Aorta (tissue), 5 donors: ENCODE data around the gene IQCM. TPM values are rescaled to one million over a fixed set of nuclear protein-coding genes. Genes with fewer than 3 reads are reported as not detected.

Experiments used
- ATAC-seq: fragments of 200-7000 bp; cut with Tn5 transposase; one replicate; pipeline ENCODE4 v1.9.1; 2022; ENCODE audit warnings: moderate library complexity; ENCODE audit not compliant: low FRiP score
- DNase-seq, 2 donors: peaks; one replicate each; pipeline ENCODE4 v3.0.0-alpha.2; 2020
- H3K27ac ChIP-seq, 2 donors: one replicate each; pipeline ENCODE4 v1.5.1; 2013; ENCODE audit warnings: low read length in 2 of 2, mild to moderate bottlenecking in 2 of 2, moderate library complexity in 2 of 2, control low read depth in 1 of 2, inconsistent platforms in 1 of 2, low read depth in 1 of 2
- H3K27me3 ChIP-seq, 2 donors: one replicate each; pipeline ENCODE4 v1.6.1; 2013; ENCODE audit warnings: control low read depth in 1 of 2, low read length in 1 of 2, mild to moderate bottlenecking in 1 of 2, moderate library complexity in 1 of 2; ENCODE audit not compliant: insufficient read depth in 2 of 2, control insufficient read depth in 1 of 2
- H3K36me3 ChIP-seq, 2 donors: one replicate each; pipeline ENCODE4 v1.6.1; 2013; ENCODE audit warnings: control low read depth in 1 of 2, low read length in 1 of 2, mild to moderate bottlenecking in 1 of 2; ENCODE audit not compliant: insufficient read depth in 2 of 2, control insufficient read depth in 1 of 2
- H3K4me1 ChIP-seq, 2 donors: one replicate each; pipeline ENCODE4 v1.6.1; 2013; ENCODE audit warnings: low read length in 2 of 2, control low read depth in 1 of 2, mild to moderate bottlenecking in 1 of 2, moderate library complexity in 1 of 2; ENCODE audit not compliant: insufficient read depth in 2 of 2, control insufficient read depth in 1 of 2
- H3K4me3 ChIP-seq, 2 donors: one replicate each; pipeline ENCODE4 v1.5.1; 2013; ENCODE audit warnings: low read length in 2 of 2, control low read depth in 1 of 2, mild to moderate bottlenecking in 1 of 2
- H3K9me3 ChIP-seq: one replicate; pipeline ENCODE4 v1.6.1; 2013; ENCODE audit warnings: mild to moderate bottlenecking, low read length; ENCODE audit not compliant: control insufficient read depth
- WGBS, 2 donors: extraction: QIAGEN DNeasy Blood & Tissue Kit; methylation state at CpG; one replicate each; pipeline ENCODE4 v1.1.7; 2013; 5-methylcytosine and 5-hydroxymethylcytosine counted together
- intact Hi-C, 2 donors: fragments of 100-400 bp; cut with DNase I; formaldehyde crosslinking; loops; one replicate each; pipeline versions ENCODE4 v1.14.2 to v1.15.0; 2022
- polyA plus RNA-seq, 2 donors: library from polyadenylated mRNA; stranded (reverse); fragments of 200-250 nt; gene quantifications; one replicate each; pipeline ENCODE4 v1.2.3, GENCODE V29; 2013
- total RNA-seq, 2 donors: library from RNA; stranded (reverse); fragmentation: NEBNext Ultra II Directional; extraction: Animal tissue kit (Norgen Biotek cat#: 25700); gene quantifications; one replicate each; pipeline ENCODE4 v1.2.1, GENCODE V29; 2021
- donor health status: healthy with polysubstance abuse.
- donor health status: Bipolar disorder and iron deficiency.
- donor health status: DM: no; HTN: no; CAD: no.
- donor health status: DM: no; HTN: no; CAD: no.
- donor health status: DM: yes; HTN: yes; CAD: no.

IQCM gene
- total and polyA plus RNA-seq, 4 donors: not detected

- DNase-seq (no peak), ATAC-seq (no peak)
- no peaks in the 10 kb centered on the region for H3K9me3 ChIP-seq
- no peak overlapping the region for H3K27ac ChIP-seq
- 66% methylated on average over 3 of the region's 3 CpGs for WGBS, 2 donors
- no peak overlapping the region for H3K4me3 ChIP-seq
- no peaks in the 10 kb centered on the region for H3K36me3 ChIP-seq
- H3K4me1 ChIP-seq: no peaks in the 10 kb centered on the region
- no peaks in the 10 kb centered on the region for H3K27me3 ChIP-seq
- intact Hi-C loops: no loop called here
These were observed 61.1 kb downstream of the IQCM start for GRCh38 chr4:149754526-149754925.

GRCh38 chr4:149752729-149753128, 62.9 kb downstream of the IQCM start:
- H3K4me1 ChIP-seq: no peaks in the 10 kb centered on the region
- no peaks in the 10 kb centered on the region for H3K36me3 ChIP-seq
- no peak overlapping the region for H3K27ac ChIP-seq
- ATAC-seq (no peak), DNase-seq (no peak)
- 51 to 88% methylated on average over 2 of the region's 2 CpGs for WGBS, 2 donors
- intact Hi-C loops: no loop called here
- H3K9me3 ChIP-seq: no peaks in the 10 kb centered on the region
- H3K4me3 ChIP-seq: no peak overlapping the region
- no peaks in the 10 kb centered on the region for H3K27me3 ChIP-seq

- H3K9me3 ChIP-seq: no peaks in the 10 kb centered on the region
- no peaks in the 10 kb centered on the region for H3K27me3 ChIP-seq
- DNase-seq (no peak), ATAC-seq (no peak)
- no peaks in the 10 kb centered on the region for H3K36me3 ChIP-seq
- H3K4me1 ChIP-seq: no peaks in the 10 kb centered on the region
- H3K27ac ChIP-seq: no peak overlapping the region
- H3K4me3 ChIP-seq: no peak overlapping the region
- 80 to 81% methylated on average over 4 of the region's 4 CpGs for WGBS, 2 donors
- intact Hi-C loops: no loop called here
These were observed 64.5 kb downstream of the IQCM start for GRCh38 chr4:149751174-149751573.

- Histone ChIP-seq H3K4me3 (no peak overlapping the region), H3K4me1 (no peaks in the 10 kb centered on the region), H3K27me3 (no peaks in the 10 kb centered on the region), H3K27ac (no peak overlapping the region), H3K36me3 (no peaks in the 10 kb centered on the region), H3K9me3 (no peaks in the 10 kb centered on the region)
- no peak for ATAC-seq
- WGBS, 2 donors: 67 to 68% methylated on average over 1 of the region's 1 CpG
- intact Hi-C loops: no loop called here
- no peak for DNase-seq
These were observed 65.9 kb downstream of the IQCM start for GRCh38 chr4:149749784-149750183.

GRCh38 chr4:149747646-149748045, 68.0 kb downstream of the IQCM start:
- H3K4me3 ChIP-seq: no peak overlapping the region
- H3K27me3 ChIP-seq: no peaks in the 10 kb centered on the region
- 71 to 80% methylated on average over 2 of the region's 2 CpGs for WGBS, 2 donors
- H3K4me1 ChIP-seq: no peaks in the 10 kb centered on the region
- H3K9me3 ChIP-seq: no peaks in the 10 kb centered on the region
- no peaks in the 10 kb centered on the region for H3K36me3 ChIP-seq
- ATAC-seq (no peak), DNase-seq (no peak)
- H3K27ac ChIP-seq: no peak overlapping the region
- intact Hi-C loops: no loop called here

- ATAC-seq (no peak), DNase-seq (no peak)
- no peak overlapping the region for H3K4me3 ChIP-seq
- intact Hi-C loops: no loop called here
- no peaks in the 10 kb centered on the region for H3K27me3 ChIP-seq
- H3K36me3 ChIP-seq: no peaks in the 10 kb centered on the region
- H3K27ac ChIP-seq: no peak overlapping the region
- no peaks in the 10 kb centered on the region for H3K4me1 ChIP-seq
- 75% methylated on average over 1 of the region's 1 CpG for WGBS, 2 donors
- no peaks in the 10 kb centered on the region for H3K9me3 ChIP-seq
These were observed 69.4 kb downstream of the IQCM start for GRCh38 chr4:149746276-149746675.

GRCh38 chr4:149741186-149741831, 74.3 kb downstream of the IQCM start:
- H3K4me1 ChIP-seq: no peaks in the 10 kb centered on the region
- no peaks in the 10 kb centered on the region for H3K27me3 ChIP-seq
- no peak for ATAC-seq
- intact Hi-C loops: no loop called here
- H3K9me3 ChIP-seq: no peaks in the 10 kb centered on the region
- H3K4me3 ChIP-seq: no peak overlapping the region
- no peak overlapping the region for H3K27ac ChIP-seq
- DNase-seq: no peak
- no peaks in the 10 kb centered on the region for H3K36me3 ChIP-seq
- 67 to 74% methylated on average over 1 of the region's 1 CpG for WGBS, 2 donors

GRCh38 chr4:149738156-149738555, 77.5 kb downstream of the IQCM start:
- H3K4me1 ChIP-seq: no peaks in the 10 kb centered on the region
- H3K27me3 ChIP-seq: no peaks in the 10 kb centered on the region
- no peak overlapping the region for H3K27ac ChIP-seq
- no peaks in the 10 kb centered on the region for H3K36me3 ChIP-seq
- 68 to 73% methylated on average over 7 of the region's 7 CpGs for WGBS, 2 donors
- ATAC-seq: no peak
- H3K4me3 ChIP-seq: no peak overlapping the region
- intact Hi-C loops: no loop called here
- DNase-seq: no peak
- no peaks in the 10 kb centered on the region for H3K9me3 ChIP-seq

GRCh38 chr4:149735796-149736195, 79.8 kb downstream of the IQCM start:
- no peak overlapping the region for H3K4me3 ChIP-seq
- no peaks in the 10 kb centered on the region for H3K4me1 ChIP-seq
- intact Hi-C loops: no loop called here
- no peaks in the 10 kb centered on the region for H3K27me3 ChIP-seq
- whole genome bisulfite sequencing, 2 donors: 91% methylated on average over 3 of the region's 3 CpGs
- H3K27ac ChIP-seq: no peak overlapping the region
- no peaks in the 10 kb centered on the region for H3K36me3 ChIP-seq
- DNase-seq (no peak), ATAC-seq (no peak)
- peaks cover 2% of the 10 kb centered on the region for H3K9me3 ChIP-seq
